ENCODE data around the gene PCDHGA3. TPM values are rescaled to one million over a fixed set of nuclear protein-coding genes. Genes with fewer than 3 reads are reported as not detected.

PCDHGA3 gene
- total RNA-seq, 4 donors from 2014 or later = 2.3 to 6.3 (median 2.8) TPM

DNA sequence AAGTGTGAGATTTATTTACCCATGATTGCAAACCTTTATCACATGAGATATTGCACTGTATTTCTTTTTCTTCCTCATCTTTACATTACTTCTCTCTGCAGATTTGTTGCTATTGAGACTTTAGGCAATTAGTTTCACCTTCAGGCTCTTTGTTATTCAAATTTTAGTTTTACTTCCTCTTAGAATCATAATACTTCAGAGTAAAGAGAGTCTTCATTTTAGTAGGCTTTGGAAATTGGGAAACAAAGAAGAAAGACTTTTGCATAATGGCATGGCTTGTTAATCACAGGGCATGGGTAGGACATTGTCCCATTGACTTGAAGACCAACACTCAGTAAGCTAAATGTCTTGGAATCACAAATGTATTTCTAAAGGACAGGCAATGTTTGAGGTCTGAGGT is 19.1 kb downstream of the PCDHGA3 start:
- no peak for ATAC-seq (ENCODE audit: low FRiP score)
- DNase-seq (ENCODE audit: low spot score) = no peak
- TF ChIP-seq, protein P1, sequence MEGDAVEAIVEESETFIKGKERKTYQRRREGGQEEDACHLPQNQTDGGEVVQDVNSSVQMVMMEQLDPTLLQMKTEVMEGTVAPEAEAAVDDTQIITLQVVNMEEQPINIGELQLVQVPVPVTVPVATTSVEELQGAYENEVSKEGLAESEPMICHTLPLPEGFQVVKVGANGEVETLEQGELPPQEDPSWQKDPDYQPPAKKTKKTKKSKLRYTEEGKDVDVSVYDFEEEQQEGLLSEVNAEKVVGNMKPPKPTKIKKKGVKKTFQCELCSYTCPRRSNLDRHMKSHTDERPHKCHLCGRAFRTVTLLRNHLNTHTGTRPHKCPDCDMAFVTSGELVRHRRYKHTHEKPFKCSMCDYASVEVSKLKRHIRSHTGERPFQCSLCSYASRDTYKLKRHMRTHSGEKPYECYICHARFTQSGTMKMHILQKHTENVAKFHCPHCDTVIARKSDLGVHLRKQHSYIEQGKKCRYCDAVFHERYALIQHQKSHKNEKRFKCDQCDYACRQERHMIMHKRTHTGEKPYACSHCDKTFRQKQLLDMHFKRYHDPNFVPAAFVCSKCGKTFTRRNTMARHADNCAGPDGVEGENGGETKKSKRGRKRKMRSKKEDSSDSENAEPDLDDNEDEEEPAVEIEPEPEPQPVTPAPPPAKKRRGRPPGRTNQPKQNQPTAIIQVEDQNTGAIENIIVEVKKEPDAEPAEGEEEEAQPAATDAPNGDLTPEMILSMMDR (IDR thresholded peaks at IDR 0.05) = no peak

DNA sequence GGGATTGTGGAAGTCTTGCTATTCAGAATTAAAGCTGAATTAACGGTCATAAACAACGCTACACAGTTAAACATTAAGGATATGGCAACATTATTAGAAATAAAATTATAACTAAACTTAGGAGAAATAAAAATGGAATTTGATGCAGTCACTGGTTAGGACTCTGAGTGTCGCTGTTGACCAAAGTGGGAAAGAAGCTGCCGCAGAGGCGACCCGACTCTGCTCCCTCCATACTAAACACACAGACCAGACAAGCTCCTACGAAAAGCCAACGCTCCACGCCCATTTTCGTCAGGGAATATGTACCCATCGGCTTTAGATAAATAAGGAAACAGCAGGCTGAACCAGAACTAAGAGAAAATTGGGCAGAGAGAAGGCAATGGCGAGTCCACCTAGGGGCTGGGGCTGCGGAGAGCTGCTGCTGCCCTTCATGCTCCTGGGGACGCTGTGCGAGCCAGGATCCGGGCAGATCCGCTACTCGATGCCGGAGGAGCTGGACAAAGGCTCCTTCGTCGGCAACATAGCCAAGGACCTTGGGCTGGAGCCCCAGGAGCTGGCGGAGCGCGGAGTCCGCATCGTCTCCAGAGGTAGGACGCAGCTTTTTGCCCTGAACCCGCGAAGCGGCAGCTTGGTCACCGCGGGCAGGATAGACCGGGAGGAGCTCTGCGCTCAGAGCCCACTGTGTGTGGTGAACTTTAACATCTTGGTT is 20.5 kb downstream of the PCDHGA3 start, which contains the start of gene PCDHGA5:
PCDHGA5 (plus strand) TSS at position 211 of the 709 bp plus-strand sequence; CDS start at position 380, 169 bp downstream.
- TF ChIP-seq, protein P1 (IDR thresholded peaks at IDR 0.05) = no peak
- ATAC-seq (ENCODE audit: low FRiP score) (no peak), DNase-seq (ENCODE audit: low spot score) (no peak)

DNA sequence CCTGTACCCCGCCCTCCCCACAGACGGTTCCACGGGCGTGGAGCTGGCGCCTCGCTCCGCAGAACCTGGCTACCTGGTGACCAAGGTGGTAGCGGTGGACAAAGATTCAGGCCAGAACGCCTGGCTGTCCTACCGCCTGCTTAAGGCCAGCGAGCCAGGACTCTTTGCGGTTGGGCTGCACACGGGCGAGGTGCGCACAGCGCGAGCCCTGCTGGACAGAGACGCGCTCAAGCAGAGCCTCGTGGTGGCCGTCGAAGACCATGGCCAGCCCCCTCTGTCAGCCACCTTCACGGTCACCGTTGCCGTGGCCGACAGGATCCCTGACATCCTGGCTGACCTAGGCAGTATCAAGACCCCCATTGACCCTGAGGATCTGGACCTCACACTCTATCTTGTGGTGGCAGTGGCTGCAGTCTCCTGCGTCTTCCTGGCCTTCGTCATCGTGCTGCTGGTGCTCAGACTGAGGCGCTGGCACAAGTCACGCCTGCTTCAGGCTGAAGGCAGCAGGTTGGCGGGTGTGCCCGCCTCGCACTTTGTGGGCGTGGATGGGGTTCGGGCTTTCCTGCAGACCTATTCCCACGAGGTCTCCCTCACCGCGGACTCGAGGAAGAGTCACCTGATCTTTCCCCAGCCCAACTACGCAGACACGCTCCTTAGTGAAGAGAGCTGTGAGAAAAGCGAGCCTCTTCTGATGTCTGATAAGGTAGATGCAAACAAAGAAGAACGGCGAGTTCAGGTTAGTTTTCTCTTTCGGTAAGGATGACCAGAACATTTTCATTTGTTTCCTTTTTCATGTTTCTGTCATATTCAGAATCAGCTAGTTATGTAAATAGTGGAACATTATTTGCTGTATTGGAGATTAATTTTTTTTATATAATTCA is 22.6 kb downstream of the PCDHGA3 start:
- no peak for DNase-seq (ENCODE audit: low spot score)
- no peak for ATAC-seq (ENCODE audit: low FRiP score)
- TF ChIP-seq, protein P1 (IDR thresholded peaks at IDR 0.05) = no peak

DNA sequence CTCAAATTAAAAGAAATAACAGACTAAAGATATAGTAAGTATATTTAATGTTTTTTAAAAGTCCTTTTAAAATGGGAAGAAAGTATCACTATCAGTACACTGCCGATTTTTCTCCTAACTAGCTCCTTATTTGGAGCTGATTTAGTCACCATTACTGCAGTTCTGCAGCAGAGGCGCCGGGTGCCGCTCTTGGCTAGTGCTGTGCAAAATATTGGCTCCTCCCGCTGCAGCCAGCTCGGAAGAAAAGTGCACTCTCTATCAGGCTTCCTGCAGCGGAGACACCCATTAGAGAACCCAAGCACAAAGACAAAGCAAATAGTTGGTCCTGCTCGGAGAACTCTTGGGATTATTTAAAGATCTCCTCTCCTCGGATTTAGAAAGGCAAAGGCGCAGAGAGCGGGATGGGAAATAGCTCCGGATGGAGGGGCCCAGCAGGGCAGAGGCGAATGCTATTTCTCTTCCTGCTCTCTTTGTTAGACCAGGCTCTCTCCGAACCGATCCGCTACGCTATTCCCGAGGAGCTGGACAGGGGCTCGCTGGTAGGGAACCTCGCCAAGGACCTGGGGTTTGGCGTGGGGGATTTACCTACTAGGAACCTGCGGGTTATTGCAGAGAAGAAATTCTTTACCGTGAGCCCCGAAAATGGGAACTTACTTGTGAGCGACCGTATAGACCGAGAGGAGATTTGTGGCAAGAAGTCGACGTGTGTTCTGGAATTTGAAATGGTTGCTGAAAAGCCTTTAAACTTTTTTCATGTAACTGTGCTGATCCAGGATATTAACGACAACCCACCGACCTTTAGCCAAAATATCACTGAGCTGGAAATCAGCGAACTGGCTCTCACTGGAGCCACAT is 26.6 kb downstream of the PCDHGA3 start, which contains the start of gene PCDHGB3:
PCDHGB3 (plus strand) TSS at position 249 of the 855 bp plus-strand sequence; CDS start at position 402, 153 bp downstream.
- no peak for DNase-seq (ENCODE audit: low spot score)
- no peak for ATAC-seq (ENCODE audit: low FRiP score)
- TF ChIP-seq, protein P1 (IDR thresholded peaks at IDR 0.05) = no peak

DNA sequence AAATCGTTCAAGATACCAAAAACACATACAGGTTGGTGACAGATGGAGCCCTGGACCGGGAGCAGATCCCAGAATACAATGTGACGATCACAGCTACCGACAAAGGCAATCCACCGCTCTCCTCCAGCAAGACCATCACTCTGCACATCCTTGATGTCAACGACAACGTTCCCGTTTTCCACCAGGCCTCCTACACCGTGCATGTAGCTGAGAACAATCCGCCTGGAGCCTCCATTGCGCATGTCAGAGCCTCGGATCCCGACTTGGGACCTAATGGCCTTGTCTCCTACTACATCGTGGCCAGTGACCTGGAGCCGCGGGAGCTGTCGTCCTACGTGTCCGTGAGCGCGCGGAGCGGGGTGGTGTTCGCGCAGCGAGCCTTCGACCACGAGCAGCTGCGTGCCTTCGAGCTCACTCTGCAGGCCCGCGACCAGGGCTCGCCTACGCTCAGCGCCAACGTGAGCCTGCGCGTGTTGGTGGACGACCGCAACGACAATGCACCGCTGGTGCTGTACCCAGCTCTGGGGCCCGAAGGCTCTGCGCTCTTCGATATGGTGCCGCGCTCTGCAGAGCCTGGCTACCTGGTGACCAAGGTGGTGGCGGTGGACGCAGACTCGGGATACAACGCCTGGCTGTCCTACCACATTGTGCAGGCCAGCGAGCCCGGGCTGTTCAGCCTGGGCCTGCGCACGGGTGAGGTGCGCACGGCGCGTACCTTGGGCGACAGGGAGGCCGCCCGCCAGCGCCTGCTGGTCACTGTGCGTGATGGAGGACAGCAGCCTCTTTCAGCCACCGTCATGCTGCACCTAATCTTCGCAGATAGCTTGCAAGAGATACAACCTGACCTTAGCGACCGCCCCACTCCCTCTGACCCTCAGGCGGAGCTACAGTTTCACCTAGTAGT is 28.2 kb downstream of the PCDHGA3 start:
- TF ChIP-seq, protein P1 (IDR thresholded peaks at IDR 0.05) = no peak
- no peak for ATAC-seq (ENCODE audit: low FRiP score)
- no peak for DNase-seq (ENCODE audit: low spot score)

Measured in omental fat pad (tissue), 4 donors.